ENCODE results near the gene SMG9. TPM values are rescaled to one million over a fixed set of nuclear protein-coding genes. Genes with fewer than 3 reads are reported as not detected.
"Not testable (repeated sequence)": the region's sequence is repeated elsewhere in the genome, so short reads cannot be mapped to it uniquely, and the experiment has no call there.

The SMG9 gene
- total RNA-seq, 2 experiments from 2014 or later: 60.0 to 65.1 TPM

DNA sequence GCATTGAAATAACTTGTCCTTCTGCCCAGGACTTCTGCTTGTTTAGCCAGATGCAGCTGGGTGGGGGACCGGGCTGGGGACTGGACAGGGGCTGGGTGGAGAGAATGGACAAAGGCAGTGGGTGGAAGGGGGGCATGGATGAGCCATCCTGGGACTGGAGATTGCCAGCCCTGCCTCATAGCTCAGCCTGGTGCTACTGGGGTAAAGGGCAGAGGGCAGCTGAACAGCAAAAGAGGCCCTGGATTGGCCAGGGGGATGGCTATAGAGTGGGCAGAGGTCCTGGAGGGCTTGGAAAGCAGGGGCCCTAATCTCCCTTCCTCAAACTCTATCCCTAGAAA is 67.1 kb downstream of the SMG9 start:
- CTCF ChIA-PET: interaction anchor here (2.9 kb wide), 1 partner anchor 19 kb away, joined by 14 read pairs; no protein-coding TSS in a partner anchor
- no peak overlapping the region for H3K4me3 Mint-ChIP-seq
- ATAC-seq (no peak), DNase-seq (no peak)
- POLR2A ChIA-PET: no interaction called here
- peaks cover 7% of the 10 kb centered on the region for H3K27me3 Mint-ChIP-seq (ENCODE audit: low read depth)
- no peak overlapping the region for H3K27ac Mint-ChIP-seq
- no peaks in the 10 kb centered on the region for H3K4me1 Mint-ChIP-seq (ENCODE audit: low read depth)
- peaks cover 2% of the 10 kb centered on the region for H3K36me3 Mint-ChIP-seq (ENCODE audit: low read depth)
- peaks cover 17% of the 10 kb centered on the region for H3K9me3 Mint-ChIP-seq (ENCODE audit: insufficient read depth)

DNA sequence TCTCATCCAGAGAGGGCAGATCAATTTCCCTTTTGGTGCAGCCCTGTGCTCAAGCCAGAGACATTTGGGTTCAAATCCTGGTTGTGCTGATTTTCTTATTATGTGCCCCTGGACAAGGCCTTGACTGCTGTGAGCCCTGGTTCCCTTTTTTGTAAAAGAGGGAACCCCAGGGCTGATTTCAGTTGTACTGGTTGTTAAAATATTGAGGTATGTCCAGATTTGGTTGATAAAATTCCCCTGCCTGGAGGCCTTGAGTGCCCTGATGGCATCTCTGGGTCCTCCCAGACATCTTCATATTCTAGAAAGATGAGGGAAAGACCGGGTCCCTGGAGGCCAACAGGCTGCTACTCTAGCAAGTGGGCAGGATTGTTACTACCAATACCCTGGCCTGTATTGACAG is 70.4 kb downstream of the SMG9 start:
- no peaks in the 10 kb centered on the region for H3K4me1 Mint-ChIP-seq (ENCODE audit: low read depth)
- H3K27ac Mint-ChIP-seq: no peak overlapping the region
- peaks cover 3% of the 10 kb centered on the region for H3K27me3 Mint-ChIP-seq (ENCODE audit: low read depth)
- H3K9me3 Mint-ChIP-seq (ENCODE audit: insufficient read depth): no peaks in the 10 kb centered on the region
- H3K4me3 Mint-ChIP-seq: no peak overlapping the region
- ChIA-PET CTCF (no interaction called here), POLR2A (no interaction called here)
- H3K36me3 Mint-ChIP-seq (ENCODE audit: low read depth): no peaks in the 10 kb centered on the region
- ATAC-seq: no peak
- DNase-seq: no peak

DNA sequence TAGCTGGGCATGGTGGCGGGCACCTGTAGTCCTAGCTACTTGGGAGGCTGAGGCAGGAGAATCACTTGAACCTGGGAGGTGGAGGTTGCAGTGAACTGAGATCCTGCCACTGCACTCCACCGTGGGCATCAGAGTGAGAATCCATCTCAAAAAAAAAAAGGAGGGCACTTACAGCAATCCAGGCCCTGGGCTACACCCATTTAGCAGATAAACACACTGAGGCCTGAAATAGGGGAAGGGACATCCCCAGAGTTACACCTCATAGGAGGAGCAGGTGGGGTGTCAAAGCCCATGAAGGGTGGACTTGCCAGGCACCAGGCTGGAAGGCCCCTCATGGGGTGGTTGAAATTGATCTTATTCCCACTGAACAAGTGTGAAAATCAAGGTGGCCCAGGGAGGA is 70.9 kb downstream of the SMG9 start:
- CTCF ChIA-PET: no interaction called here

DNA sequence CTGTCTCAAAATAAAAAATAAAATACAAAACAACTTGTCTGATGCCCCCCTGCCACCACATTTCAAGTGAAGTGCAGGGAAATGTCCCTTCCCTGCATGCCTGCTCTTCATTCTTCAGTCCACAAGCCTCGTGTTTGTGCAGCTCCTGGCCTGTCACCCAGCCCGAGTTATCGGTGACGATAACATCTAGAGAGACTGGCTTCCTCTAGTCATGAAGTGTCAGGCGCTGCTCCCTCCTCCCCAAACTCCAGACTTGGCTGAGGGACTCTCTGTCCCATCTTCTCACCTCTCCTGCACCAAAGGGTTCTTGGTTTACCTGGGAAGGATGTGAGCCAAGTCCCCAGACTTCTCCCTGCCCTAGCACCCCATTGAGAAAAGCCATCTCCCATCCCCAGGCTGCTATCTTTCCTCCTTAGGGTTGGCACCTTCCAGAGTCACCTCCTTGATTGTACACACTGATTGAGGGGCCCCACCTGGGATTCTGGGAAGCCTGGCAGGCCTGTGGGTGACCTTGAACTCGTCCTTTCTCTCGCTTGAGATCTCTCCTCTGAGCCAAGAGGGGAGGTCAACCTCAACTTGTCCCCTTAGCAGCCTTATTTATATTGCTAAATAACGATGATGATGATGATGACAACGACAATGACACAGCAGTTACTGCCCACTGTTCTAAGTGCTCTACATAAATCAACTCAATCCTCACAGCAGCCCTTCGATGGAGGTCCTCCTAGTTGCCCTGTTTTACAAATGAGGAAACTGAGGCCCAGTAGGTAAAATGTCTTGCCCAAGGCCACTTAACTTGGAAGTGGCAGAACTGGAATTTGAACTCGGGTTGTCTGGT is 71.7 kb downstream of the SMG9 start:
- no peak overlapping the region for H3K27ac Mint-ChIP-seq

More for the DNA sequence above, 70.9 kb downstream of the SMG9 start:
- Mint-ChIP-seq H3K4me3 (no peak overlapping the region), H3K36me3 (ENCODE audit: low read depth) (no peaks in the 10 kb centered on the region), H3K27me3 (ENCODE audit: low read depth) (peaks cover 3% of the 10 kb centered on the region), H3K9me3 (ENCODE audit: insufficient read depth) (no peaks in the 10 kb centered on the region), H3K4me1 (ENCODE audit: low read depth) (no peaks in the 10 kb centered on the region), H3K27ac (no peak overlapping the region)
- POLR2A ChIA-PET: no interaction called here
- ATAC-seq: no peak
- no peak for DNase-seq

DNA sequence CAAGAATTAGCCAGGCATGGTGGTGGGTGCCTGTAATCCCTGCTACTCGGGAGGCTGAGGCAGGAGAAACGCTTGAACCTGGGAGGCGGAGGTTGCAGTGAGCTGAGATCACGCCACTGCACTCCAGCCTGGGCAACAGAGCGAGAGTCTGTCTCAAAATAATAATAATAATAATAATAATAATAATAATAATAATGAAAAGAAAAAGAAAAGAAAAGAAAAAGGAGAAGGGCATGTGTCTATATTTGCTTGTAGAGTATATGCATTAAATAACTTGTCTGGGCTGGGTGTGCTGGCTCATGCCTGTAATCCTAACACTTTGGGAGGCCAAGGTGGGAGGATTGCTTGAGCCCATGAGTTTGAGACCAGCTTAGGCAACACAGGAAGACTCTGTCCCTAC is 72.5 kb downstream of the SMG9 start:
- H3K4me3 Mint-ChIP-seq; CTCF ChIA-PET; H3K36me3 Mint-ChIP-seq (ENCODE audit: low read depth): not testable (repeated sequence)

More for the DNA sequence above, 71.7 kb downstream of the SMG9 start:
- CTCF ChIA-PET: no interaction called here
- POLR2A ChIA-PET: no interaction called here
- DNase-seq: no peak
- H3K9me3 Mint-ChIP-seq (ENCODE audit: insufficient read depth): no peaks in the 10 kb centered on the region
- no peaks in the 10 kb centered on the region for H3K4me1 Mint-ChIP-seq (ENCODE audit: low read depth)
- H3K27me3 Mint-ChIP-seq (ENCODE audit: low read depth): peaks cover 3% of the 10 kb centered on the region
- ATAC-seq: no peak
- H3K4me3 Mint-ChIP-seq: no peak overlapping the region
- H3K36me3 Mint-ChIP-seq (ENCODE audit: low read depth): no peaks in the 10 kb centered on the region

DNA sequence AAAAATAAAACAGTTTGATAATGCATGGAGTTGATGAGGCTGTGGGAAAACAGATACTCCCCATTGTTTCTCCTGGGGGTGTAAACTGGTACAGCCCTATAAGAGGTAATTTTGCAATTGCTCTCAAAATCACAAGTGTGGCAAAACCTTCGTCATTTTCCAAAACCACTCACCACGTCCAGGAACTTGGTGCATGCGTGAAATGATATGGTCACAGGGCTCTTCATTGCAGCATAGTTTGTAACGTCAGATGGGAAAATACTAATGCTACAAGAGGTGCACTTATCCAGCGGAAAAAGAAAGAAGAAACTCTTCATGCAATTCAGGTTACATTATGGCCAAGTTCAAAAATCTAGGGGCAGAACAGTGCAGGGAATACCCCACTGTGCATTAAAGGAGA is 72.9 kb downstream of the SMG9 start:
- ATAC-seq (no peak), DNase-seq (no peak)
- no peak overlapping the region for H3K4me3 Mint-ChIP-seq
- H3K4me1 Mint-ChIP-seq (ENCODE audit: low read depth): no peaks in the 10 kb centered on the region
- H3K36me3 Mint-ChIP-seq (ENCODE audit: low read depth): no peaks in the 10 kb centered on the region
- no peak overlapping the region for H3K27ac Mint-ChIP-seq
- H3K27me3 Mint-ChIP-seq (ENCODE audit: low read depth): no peaks in the 10 kb centered on the region
- POLR2A ChIA-PET: no interaction called here
- no peaks in the 10 kb centered on the region for H3K9me3 Mint-ChIP-seq (ENCODE audit: insufficient read depth)
- CTCF ChIA-PET: no interaction called here

More for the DNA sequence above, 72.5 kb downstream of the SMG9 start:
- H3K27me3 Mint-ChIP-seq (ENCODE audit: low read depth); DNase-seq; ATAC-seq; H3K9me3 Mint-ChIP-seq (ENCODE audit: insufficient read depth); POLR2A ChIA-PET; H3K27ac Mint-ChIP-seq; H3K4me1 Mint-ChIP-seq (ENCODE audit: low read depth): not testable (repeated sequence)

DNA sequence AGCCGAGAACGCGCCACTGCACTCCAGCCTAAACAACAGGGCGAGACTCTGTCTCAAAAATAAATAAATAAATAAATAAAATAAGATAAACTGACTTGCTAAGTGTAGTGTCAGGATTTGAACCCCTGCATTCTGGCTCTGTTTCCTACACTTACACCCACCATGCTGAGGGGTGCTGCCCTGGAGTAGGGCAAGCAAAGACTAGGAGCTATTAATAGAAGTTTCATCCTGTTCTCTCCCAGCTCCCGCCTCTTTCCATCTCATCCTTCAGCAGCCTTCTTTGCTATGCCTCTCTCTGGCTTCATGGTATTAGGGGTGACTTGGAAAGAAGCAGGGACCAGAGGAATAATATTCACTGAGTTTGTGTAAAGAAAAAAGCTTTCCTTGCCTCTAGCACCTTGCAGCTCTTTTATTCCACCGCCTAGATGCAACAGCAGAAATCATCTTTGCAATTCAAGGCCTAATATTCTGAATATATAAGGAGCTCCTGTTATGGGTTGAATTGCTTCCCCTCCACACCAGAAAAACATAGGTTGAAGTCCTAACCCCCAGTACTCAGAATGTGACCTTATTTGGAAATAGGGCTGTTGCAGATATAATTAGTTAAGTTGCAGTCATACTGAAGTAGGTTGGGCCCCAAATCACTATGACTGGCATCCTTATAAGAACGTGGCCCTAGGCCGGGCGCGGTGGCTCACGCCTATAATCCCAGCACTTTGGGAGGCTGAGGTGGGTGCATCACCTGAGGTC is 76.1 kb downstream of the SMG9 start:
- Mint-ChIP-seq H3K4me3 (no peak overlapping the region), H3K9me3 (ENCODE audit: insufficient read depth) (no peaks in the 10 kb centered on the region), H3K4me1 (ENCODE audit: low read depth) (peaks cover 19% of the 10 kb centered on the region), H3K27ac (no peak overlapping the region), H3K36me3 (ENCODE audit: low read depth) (no peaks in the 10 kb centered on the region), H3K27me3 (ENCODE audit: low read depth) (no peaks in the 10 kb centered on the region)
- ChIA-PET POLR2A (interaction anchor here (0.7 to 1.0 kb wide), 2 partner anchors 75 to 1192 kb away, joined by 3 read pairs; no protein-coding TSS in a partner anchor), CTCF (interaction anchor here (1.2 to 2.0 kb wide), 2 partner anchors 10 to 67 kb away, joined by 4 to 6 read pairs; no protein-coding TSS in a partner anchor)
- ATAC-seq: no peak
- DNase-seq: no peak

Other genes starting within 250 kb of the SMG9 start
- 10 to 100 TPM; 67.9 to 69.1 TPM for gene ETHE1, start 227.8 kb downstream of the SMG9 start, total RNA-seq
- gene ZNF575, start 221.8 kb downstream of the SMG9 start, total RNA-seq: 1 to 10 TPM; 3.4 to 3.7 TPM
- gene XRCC1, start 179.4 kb downstream of the SMG9 start, total RNA-seq: 10 to 100 TPM; 46.5 to 48.4 TPM
- 1 to 10 TPM; 7.4 to 8.9 TPM for gene PINLYP, start 179.2 kb downstream of the SMG9 start, total RNA-seq
- 10 to 100 TPM; 11.2 to 14.0 TPM for gene IRGQ, start 158.8 kb downstream of the SMG9 start, total RNA-seq
- gene ZNF576, start 158.4 kb downstream of the SMG9 start, total RNA-seq: 10 to 100 TPM; 14.1 to 17.3 TPM
- gene SRRM5, start 142.9 kb downstream of the SMG9 start, total RNA-seq: under 1 TPM; 0.71 to 0.73 TPM
- 10 to 100 TPM; 29.9 to 31.5 TPM for gene ZNF428, start 135.3 kb downstream of the SMG9 start, total RNA-seq
- under 1 TPM; 0.10 to 0.40 TPM for gene CADM4, start 115.1 kb downstream of the SMG9 start, total RNA-seq
- gene PLAUR, start 84.8 kb downstream of the SMG9 start, total RNA-seq: 10 to 100 TPM; 10.1 to 11.6 TPM
- gene IRGC, start 38.9 kb downstream of the SMG9 start, total RNA-seq: not detected
- 10 to 100 TPM; 28.8 to 31.9 TPM for gene KCNN4, start 26.0 kb upstream of the SMG9 start, total RNA-seq
- 1 to 10 TPM in 1 of 2 experiments, under 1 TPM in 1; 0.70 to 1.1 TPM for gene LYPD5, start 47.5 kb upstream of the SMG9 start, total RNA-seq
- 1 to 10 TPM; 4.9 to 6.9 TPM for gene ZNF283, start 72.4 kb upstream of the SMG9 start, total RNA-seq
- 1 to 10 TPM; 1.6 to 2.6 TPM for gene ZNF404, start 129.0 kb upstream of the SMG9 start, total RNA-seq
- gene ZNF45, start 180.3 kb upstream of the SMG9 start, total RNA-seq: 10 to 100 TPM; 14.0 to 16.5 TPM
- 1 to 10 TPM; 1.9 TPM for gene ZNF221, start 196.3 kb upstream of the SMG9 start, total RNA-seq
- 1 to 10 TPM; 2.2 to 3.0 TPM for gene ZNF155, start 229.2 kb upstream of the SMG9 start, total RNA-seq
- gene ZNF230, start 248.0 kb upstream of the SMG9 start, total RNA-seq: 1 to 10 TPM; 4.4 to 5.0 TPM